ENCODE data around the gene ZNF428.
"Not testable (repeated sequence)": the region's sequence is repeated elsewhere in the genome, so short reads cannot be mapped to it uniquely, and the experiment has no call there.

ZNF428 gene

GRCh38 chr19:43591904-43592772, 27.3 kb downstream of the ZNF428 start:
- no peak for DNase-seq

GRCh38 chr19:43589678-43590077, 29.8 kb downstream of the ZNF428 start:
- DNase-seq: no peak

- no peak for DNase-seq
These were observed 30.2 kb downstream of the ZNF428 start for GRCh38 chr19:43589277-43589676.

GRCh38 chr19:43587029-43587428, 32.4 kb downstream of the ZNF428 start:
- DNase-seq: not testable (repeated sequence)

- no peak for DNase-seq
These were observed 33.1 kb downstream of the ZNF428 start for GRCh38 chr19:43586346-43586745.

- no peak for DNase-seq
These were observed 34.9 kb downstream of the ZNF428 start for GRCh38 chr19:43584484-43584883.

GRCh38 chr19:43582495-43582894, 36.9 kb downstream of the ZNF428 start:
- DNase-seq: no peak

GRCh38 chr19:43581467-43581866, 38.0 kb downstream of the ZNF428 start:
- DNase-seq: no peak

GRCh38 chr19:43578787-43579186, 40.6 kb downstream of the ZNF428 start:
- no peak for DNase-seq

GRCh38 chr19:43575955-43576878, 43.2 kb downstream of the ZNF428 start:
- no peak for DNase-seq

GRCh38 chr19:43575156-43575950, 44.1 kb downstream of the ZNF428 start, which contains the start of the genes PINLYP and XRCC1:
PINLYP (plus strand) TSS chr19:43575801; CDS start chr19:43577192, 1,391 bp downstream.
XRCC1 (minus strand) TSS chr19:43575527; CDS start chr19:43575458, 69 bp downstream.
- peak; percentile 95 for DNase-seq

GRCh38 chr19:43574424-43575155, 44.8 kb downstream of the ZNF428 start:
- no peak for DNase-seq

- no peak for DNase-seq
These were observed 47.2 kb downstream of the ZNF428 start for GRCh38 chr19:43572171-43572588.

GRCh38 chr19:43570174-43570791, 49.1 kb downstream of the ZNF428 start:
- DNase-seq: no peak

GRCh38 chr19:43569657-43570056, 49.8 kb downstream of the ZNF428 start:
- DNase-seq: no peak

- DNase-seq: no peak
These were observed 54.6 kb downstream of the ZNF428 start for GRCh38 chr19:43564800-43565199.

GRCh38 chr19:43563816-43564457, 55.5 kb downstream of the ZNF428 start:
- no peak for DNase-seq

- DNase-seq: peak; percentile 56
These were observed 56.7 kb downstream of the ZNF428 start for GRCh38 chr19:43562698-43563241.

- no peak for DNase-seq
These were observed 57.2 kb downstream of the ZNF428 start for GRCh38 chr19:43562226-43562697.

Measured in stimulated activated CD4-positive, alpha-beta T cell treated with anti-CD3 and anti-CD28 coated beads, Interleukin-4, amount 100 ng/mL, for 1 hour (primary cell).